Measurements from ENCODE around the gene KCTD2.

KCTD2 gene

GRCh38 chr17:75077496-75078283 is 30.7 kb downstream of the KCTD2 start:
- peak in 1 of 2 donors; percentile 11 for DNase-seq (ENCODE audit: low read depth in 2 of 2)

GRCh38 chr17:75078284-75079022 is 31.4 kb downstream of the KCTD2 start:
- DNase-seq (ENCODE audit: low read depth in 2 of 2) = no peak

- DNase-seq (ENCODE audit: low read depth in 2 of 2) = no peak
These were observed 32.0 kb downstream of the KCTD2 start for GRCh38 chr17:75079023-75079373.

GRCh38 chr17:75081611-75082540 is 34.9 kb downstream of the KCTD2 start:
- no peak for DNase-seq (ENCODE audit: low read depth in 2 of 2)

GRCh38 chr17:75082683-75083082 is 35.7 kb downstream of the KCTD2 start:
- DNase-seq (ENCODE audit: low read depth in 2 of 2) = no peak

GRCh38 chr17:75084039-75084660 is 37.1 kb downstream of the KCTD2 start:
- no peak for DNase-seq (ENCODE audit: low read depth in 2 of 2)

GRCh38 chr17:75086496-75087181 is 39.6 kb downstream of the KCTD2 start:
- DNase-seq (ENCODE audit: low read depth in 2 of 2) = no peak

- DNase-seq (ENCODE audit: low read depth in 2 of 2) = no peak
These were observed 40.1 kb downstream of the KCTD2 start for GRCh38 chr17:75087182-75087557.

GRCh38 chr17:75087558-75088453 is 40.8 kb downstream of the KCTD2 start, which contains the start of gene SLC16A5:
TSS of gene SLC16A5 (plus strand) at chr17:75087954. CDS start at chr17:75093637, 5,683 bp downstream.
- DNase-seq (ENCODE audit: low read depth in 2 of 2) = no peak

GRCh38 chr17:75088465-75089417 is 41.7 kb downstream of the KCTD2 start:
- no peak for DNase-seq (ENCODE audit: low read depth in 2 of 2)

GRCh38 chr17:75090871-75091854 is 44.1 kb downstream of the KCTD2 start:
- no peak for DNase-seq (ENCODE audit: low read depth in 2 of 2)

GRCh38 chr17:75091855-75092327 is 44.9 kb downstream of the KCTD2 start:
- DNase-seq (ENCODE audit: low read depth in 2 of 2) = no peak

GRCh38 chr17:75093548-75094158 is 46.6 kb downstream of the KCTD2 start:
- DNase-seq (ENCODE audit: low read depth in 2 of 2) = no peak

GRCh38 chr17:75094871-75095399 is 47.9 kb downstream of the KCTD2 start:
- DNase-seq (ENCODE audit: low read depth in 2 of 2) = no peak

GRCh38 chr17:75096082-75096625 is 49.1 kb downstream of the KCTD2 start:
- DNase-seq (ENCODE audit: low read depth in 2 of 2) = no peak

- DNase-seq (ENCODE audit: low read depth in 2 of 2) = no peak
These were observed 50.8 kb downstream of the KCTD2 start for GRCh38 chr17:75097865-75098264.

Measured in stimulated activated CD8-positive, alpha-beta memory T cell treated with anti-CD3 and anti-CD28 coated beads, Interleukin-15, amount 100 ng/mL, for 4 hours (primary cell).